ENCODE results near the gene HOMER2. TPM values are rescaled to one million over a fixed set of nuclear protein-coding genes. Genes with fewer than 3 reads are reported as not detected.

HOMER2 gene
- polyA plus RNA-seq, 1 donor: 33.7 TPM

DNA sequence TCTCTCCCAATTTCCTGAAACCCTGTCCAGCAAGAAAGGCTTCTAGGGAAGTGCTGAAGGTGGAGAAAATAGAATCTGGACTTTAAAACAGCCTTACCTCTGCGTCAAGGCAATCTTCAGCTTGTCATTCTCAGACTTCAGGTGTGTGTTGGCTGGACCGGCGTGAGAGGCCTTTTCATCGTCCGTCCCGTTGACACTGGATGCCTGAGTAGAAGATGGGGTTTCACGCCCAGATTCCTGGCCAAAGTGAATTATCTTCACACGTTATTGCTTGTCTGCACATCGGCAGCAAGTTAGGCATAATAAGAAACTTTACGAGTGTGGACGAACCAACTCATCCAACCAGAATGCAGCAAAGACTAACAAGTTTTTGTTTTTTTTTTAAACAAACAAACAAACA lies 93.6 kb downstream of the HOMER2 start:
- DNase-seq: no peak

DNA sequence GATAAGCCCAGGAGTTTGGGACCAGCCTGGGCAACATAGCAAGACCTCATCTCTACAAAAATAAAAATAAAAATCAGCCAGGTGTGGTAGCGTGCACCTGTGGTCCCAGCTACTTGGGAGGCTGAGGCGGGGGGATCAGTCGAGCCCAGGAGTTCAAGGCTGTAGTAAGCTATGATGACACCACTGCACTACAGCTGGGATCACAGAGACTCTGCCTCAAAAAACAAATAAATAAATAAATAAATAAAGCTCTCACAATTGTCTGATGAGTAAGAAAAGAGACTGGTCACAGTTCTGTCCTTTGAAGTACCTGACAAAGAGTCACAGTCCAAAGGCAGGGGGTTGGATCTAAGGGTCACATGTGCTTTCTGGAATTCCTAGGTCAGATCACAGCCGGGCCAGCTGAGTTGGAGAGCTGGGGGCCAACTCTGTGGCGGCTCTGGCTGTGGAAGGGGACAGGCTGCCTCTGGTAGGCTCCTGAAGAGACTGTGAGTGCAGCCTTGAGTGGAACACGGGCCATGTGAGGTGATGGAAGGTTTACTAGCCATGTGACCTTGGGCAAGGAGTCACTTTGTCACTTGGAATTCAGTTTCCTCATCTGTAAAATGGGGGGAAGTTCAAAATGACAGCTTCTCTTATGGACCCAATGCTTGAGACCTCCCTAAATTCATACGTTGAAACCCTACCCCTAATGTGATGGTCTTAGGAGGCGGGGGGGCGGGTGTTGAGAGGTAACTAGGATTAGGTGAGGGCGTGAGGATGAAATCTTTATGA lies 95.9 kb downstream of the HOMER2 start:
- DNase-seq: no peak

DNA sequence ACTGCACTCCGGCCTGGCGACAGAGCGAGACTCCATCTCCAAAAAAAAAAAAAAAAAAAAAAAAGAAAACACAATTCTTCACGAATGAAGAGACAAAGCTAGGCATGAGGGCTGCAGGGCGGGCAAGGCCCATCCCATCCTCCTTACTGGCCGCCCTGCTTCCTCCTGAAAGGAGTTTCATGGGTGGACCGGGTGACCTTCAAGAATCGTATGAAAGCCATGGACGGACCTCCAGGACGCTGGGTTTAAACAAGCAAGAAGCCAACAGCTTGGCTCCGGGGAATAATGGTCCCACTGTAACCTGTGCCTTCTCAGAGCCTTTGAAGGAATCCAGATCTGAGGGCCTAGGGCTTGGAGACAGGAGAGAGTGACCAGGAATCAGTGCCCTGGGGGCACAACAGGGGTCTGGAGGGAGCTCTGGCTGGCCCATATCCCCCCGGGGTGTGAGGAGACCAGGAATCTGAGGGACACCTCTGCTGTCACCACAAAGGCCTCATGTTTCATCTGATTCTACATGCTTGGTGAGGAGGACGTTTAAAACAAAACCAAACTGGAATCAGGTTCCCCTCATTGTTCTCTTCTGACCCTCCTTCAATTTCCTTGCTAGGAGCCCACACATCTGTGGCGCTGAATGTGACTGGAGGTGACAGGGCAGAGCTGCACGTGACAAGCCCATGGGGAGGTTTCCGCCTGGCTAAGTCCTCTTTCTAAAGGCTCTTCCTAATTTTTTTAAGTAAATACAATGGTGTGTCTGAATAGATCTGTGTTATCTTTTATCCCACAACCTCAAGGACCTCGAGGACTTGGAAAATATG lies 97.0 kb downstream of the HOMER2 start:
- no peak for DNase-seq

DNA sequence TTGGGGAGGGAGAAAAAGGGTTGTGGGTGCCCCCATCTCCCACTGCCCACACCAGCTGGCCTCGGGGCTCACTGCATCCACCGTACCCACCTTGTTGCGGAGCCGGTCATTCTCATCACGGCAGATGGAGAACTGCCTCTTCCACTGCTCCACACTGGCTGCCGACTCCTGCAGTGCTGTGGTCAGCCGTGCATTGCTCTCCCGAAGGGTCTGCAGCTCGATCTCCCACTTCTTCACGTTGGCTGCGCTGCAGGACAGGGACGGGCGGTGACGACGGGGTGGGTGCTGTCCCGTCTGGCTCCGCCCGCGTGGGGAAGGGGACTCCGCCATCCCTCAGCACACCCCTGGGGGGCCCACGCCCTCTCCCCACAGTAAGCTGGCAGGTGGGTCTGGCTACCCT lies 98.0 kb downstream of the HOMER2 start:
- no peak for DNase-seq

DNA sequence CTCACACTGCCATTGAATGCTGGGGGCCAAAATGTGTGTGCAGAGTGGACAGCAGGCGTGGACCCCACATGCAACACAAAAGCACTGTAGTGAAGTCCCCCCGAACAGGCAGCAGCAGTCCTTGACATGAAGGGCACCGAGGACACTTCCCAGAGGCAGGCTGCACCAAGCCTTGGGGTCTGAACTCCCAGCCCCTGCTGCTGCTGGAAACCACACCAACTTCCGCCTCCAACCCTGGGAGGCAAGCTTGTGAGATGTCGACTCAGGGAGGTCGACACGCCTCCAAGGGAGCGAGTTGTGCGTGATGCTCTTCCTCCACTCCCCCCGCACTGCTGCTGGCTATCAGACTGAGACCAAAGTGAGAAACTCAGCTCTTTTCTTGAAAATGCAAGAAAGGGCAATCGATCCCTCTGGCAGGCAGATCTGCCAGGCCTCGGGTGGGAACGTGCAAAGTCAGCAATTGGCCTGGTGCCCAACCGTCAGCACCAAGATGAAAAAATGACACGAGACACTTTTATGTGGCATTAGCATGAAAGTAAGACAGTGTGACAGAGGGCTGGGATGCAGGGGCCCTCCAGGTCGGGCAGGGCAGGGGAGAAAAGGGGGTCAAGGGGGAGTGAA lies 99.5 kb downstream of the HOMER2 start:
- no peak for DNase-seq

DNA sequence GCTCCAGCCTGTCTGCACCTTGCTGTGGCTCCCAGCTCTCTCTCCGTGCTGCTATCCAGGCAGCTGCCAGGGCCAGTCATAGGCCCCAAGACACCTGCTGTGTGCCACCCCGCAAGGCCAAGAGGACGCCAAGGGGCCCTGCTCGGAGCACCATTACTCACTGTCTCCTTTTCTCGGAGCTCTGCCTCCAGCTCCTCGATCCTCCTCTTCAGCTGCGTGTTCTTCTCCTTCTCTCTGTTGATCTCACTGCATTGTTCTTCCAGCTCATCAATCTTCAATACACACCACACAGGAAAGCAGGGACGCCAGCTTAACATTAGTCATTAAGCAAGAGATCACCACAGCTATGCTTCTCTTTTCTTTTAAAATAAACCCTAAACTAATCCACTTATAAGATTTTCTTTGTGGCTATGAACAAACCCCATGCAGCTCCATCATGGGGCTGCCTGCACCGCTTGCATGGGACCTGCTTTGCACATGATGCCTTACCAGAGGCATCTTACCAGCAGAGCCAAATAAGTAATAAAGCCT lies 100.5 kb downstream of the HOMER2 start:
- no peak for DNase-seq

DNA sequence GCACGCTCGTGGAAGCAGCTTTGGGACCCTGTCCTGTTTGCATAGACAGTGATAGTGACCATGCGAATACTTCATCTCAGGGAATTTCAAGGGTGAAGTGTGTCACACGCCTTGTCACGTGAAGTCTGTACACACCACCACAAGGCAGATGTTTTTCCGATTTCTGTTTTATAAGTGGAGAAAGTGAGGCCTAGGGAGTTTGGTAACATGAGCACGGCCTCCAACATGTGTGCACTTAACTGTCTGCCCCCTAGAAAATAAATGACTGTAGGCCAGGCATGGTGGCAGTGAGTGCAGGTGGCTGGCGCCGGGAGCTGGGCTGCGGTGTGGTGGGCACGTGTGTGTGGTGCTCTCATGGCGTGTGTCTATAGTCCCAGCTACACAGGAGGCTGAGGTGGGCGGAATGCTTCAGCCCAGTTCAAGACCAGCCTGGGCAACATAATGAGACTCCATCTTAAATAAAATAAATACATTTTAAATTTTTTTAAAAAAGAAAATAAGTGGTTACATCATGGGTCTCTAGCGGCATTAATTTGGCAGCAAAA lies 101.1 kb downstream of the HOMER2 start:
- DNase-seq: no peak

DNA sequence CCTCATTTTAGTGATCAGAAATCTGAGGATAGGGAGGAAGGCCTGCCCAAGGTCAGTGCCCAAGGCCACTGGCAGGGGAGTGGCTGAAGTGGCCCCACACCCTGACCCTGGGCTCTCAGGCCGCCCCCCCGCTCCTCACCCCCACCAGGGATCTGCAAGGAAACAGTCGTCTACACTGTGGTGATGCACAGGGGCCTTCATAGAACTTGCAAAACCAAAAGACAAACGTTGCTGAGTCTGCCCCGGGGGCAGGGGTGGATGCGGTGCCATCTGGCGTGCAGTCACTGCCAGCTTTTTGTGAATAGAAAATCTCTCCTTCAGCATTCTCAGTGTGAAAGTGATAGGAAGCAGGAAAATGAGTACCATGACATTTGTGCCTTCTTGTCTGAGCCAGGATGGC lies 101.8 kb downstream of the HOMER2 start:
- DNase-seq: no peak

DNA sequence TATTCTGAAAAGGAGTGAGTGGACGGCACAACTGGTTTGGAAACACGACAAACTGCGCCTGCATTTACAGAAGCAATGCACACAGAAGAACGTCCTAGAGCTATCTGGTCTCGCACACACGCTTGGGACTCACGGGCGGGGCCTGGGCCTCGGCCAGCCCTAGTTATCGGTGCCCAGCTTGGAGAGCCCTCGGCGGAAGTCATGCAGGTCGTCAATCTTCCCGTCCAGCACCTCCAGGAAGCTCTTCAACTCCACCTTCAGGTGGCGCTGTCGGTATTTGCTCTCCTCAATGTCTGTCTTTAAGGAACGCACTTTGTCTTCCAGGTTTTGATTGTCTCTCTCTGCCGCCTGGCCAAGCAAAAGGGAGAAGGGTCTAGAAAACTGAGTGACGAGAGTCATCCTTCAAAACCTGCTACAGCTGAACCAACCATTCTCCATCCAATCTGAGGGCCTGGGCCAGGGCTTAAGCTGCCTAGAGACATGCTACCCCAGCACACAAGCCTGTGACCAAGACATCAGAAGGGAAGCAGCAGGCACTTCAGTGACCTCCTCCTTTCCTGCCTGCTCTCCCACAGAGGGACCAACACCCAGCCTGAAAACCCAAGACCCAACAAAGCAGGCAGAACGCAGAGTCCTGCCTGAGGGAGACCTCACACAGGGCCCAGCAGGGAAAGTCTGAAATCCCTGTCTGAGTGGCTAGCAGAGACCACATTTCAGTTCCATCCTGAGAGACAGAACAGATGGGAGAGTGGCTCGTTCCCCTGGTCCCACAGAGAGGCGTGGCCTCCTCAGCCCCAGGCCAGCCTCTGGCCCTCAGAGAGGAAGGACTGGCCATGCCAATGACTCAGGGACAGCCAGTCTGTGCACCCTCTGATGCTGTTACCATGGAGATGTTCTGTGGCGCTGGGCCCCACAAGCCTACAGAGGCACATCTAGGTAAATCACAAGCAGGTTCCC lies 102.7 kb downstream of the HOMER2 start:
- DNase-seq: peak; percentile 85

DNA sequence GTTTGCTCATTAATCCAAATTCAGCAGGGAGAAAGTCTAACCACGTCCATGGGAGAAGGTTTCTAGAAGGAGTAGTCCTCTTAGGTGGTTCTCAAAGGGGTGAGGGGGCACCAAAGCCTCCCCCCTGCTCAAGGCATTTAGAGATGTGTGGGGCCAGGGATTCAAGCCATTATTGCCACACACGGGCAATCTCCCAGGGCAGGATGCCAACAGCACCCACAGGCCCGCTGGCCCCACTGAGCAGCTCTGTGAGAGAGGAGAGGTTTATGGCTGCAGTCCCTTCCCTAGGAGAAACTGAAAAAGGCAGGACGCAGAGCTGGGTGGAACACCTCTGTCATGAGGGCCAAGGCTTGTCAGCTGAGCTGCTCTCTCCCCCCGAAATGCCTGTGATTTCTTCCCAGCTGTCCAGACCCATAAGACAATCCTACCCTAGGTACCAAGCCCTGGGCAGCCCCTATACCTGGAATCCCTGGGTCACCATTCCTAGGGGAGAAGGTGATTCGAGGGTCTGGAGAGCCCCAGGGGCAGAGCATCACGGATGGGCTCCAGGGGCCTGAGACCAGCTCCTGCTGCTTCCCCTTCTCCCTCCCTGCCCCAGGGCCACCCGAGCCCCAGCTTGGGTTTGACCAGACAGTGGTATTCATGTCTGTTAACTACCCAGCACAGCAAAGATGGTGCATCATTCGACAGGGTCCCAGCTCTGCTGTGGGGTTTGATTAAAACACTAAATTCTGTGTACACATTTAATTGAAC lies 104.1 kb downstream of the HOMER2 start:
- no peak for DNase-seq

DNA sequence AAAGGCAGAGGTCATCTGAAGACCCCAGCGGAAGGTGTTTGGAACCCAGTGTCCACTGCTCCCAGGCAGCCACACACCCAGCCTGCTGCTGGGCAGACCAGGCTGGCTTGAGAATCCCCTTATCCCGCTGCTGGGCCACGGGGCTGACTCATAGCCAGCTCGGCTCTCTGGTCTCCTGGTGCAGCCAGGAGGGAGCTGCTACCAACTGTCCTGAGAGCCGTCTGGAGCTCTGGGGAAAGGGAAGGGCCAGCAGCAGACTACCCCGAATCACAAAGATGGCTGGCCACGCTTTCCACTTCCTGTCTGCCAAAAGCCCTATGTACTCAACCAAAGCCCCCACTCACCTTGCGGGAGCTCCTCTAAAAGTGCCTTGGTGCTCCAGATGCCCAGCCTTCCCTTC lies 104.8 kb downstream of the HOMER2 start:
- no peak for DNase-seq

DNA sequence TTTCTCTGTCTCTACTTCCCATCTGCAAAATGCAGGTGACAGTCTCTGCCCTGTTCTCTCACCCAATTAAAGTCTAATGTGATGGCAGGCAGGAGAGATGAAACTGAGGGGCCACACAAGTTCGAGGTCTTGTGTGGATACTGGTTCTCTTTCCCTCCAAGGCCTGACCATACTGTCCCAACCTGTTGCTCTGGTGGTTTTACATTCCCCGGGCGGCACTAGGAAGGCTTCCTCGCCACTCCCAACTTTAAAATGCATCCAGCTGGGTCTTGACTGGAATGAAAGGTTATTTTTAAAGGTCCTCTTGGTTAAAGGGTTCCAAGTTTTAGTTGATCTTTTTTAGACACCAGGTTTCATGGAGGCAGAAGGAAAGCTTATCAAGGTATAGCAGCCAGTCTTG lies 105.9 kb downstream of the HOMER2 start:
- DNase-seq: no peak

DNA sequence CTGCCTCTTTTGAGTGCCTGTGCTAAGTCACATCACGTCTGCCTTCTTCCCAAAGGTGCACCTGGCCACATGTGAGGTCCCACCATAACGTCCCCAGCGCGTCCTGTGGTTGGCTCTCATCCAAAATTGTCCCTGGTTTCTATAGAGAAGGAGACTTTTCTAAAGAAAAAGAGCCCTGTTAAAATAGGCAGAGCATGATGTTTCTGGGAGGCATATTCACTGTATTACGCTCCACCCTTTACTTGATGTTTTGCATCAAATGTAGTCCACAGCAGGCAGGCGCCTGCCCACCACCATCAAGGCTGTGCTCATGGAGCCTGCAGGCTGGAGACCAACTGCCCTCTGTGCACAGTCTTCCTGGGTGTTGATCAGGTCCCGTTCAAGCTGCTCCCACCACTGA lies 106.8 kb downstream of the HOMER2 start:
- no peak for DNase-seq

DNA sequence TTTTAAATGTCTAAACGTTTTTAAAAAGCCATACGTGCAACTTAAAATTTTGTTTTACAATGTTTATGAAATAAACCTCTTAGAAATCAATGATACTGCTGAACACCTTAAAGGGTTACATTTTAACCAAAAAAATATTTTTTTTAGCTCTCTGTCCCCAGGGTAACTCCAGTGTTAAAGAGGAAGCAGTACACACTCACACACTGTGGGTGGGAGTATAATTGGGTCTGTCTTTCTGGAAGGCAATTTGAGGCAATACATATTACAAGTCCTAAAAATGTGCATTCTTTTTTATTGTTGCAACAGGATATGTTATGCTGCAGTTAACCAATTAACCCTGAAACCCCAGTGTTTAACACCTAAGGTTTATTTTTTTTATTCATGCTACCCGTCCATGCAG lies 109.0 kb downstream of the HOMER2 start:
- no peak for DNase-seq

DNA sequence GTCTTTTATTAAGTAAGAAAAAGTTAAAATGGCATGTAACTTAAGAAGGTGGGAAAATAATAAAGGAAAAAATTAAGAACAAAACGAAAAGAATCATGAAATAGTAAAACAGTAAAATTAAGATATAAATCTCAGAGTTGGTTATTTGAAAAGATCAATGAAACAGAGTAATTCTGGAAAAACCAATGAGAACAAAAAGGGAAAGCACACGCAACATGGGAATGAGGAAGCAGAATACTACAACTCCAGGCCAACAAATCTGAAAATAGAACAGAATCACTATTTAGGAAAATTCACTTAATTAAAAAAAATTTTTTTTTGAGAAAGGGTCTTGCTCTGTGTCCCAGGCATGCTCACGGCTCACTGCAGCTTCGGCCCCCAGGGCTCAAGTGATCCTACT lies 112.4 kb downstream of the HOMER2 start:
- no peak for DNase-seq

DNA sequence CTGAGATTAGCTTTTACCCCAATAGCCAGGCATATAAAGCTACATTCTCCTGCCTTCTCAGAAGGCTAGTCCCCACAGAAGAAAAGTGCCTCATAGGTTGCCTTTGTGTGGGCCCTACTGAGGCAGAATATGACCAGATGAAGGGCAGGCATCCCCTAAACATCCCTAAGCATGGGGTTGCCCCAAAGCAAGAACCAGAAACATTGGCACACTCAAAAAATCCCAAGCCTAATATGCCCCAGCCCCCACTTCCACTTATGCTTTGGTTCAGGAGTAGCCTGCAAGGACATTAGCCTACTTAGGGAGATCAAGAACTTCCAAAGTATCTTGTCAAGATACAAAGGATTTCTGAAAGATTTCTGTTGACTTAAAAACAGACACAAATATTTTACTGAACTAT lies 113.4 kb downstream of the HOMER2 start:
- no peak for DNase-seq

DNA sequence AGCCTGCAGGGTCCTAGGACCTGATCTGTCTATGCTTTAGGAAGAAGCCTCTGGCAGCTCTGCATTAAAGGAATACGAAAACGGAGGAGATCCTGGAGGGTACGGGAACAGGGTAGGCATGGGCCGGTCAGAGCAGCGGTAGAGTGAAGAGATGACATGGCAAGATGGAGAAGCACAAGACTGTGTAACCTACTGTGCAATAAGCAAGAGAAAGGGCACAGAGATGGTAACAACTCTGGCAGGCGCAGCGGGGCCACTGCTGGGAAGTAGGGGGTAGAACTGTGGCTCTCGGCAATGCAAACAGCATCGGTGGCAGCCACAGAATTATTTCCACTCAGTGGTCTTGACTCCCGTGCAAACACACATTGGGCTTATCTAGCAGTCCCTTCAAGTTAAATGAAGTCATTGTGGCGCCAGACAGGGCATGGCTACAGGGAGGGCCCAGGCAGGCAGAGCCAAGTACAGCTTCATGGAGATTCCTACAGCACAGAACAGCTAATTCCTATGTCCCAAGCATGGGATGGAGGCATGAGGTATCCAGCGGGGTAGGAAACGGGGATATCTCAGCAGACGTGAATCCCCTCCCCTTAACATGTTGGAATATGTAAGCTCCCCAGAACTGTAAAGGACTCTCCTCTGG lies 114.3 kb downstream of the HOMER2 start:
- no peak for DNase-seq

DNA sequence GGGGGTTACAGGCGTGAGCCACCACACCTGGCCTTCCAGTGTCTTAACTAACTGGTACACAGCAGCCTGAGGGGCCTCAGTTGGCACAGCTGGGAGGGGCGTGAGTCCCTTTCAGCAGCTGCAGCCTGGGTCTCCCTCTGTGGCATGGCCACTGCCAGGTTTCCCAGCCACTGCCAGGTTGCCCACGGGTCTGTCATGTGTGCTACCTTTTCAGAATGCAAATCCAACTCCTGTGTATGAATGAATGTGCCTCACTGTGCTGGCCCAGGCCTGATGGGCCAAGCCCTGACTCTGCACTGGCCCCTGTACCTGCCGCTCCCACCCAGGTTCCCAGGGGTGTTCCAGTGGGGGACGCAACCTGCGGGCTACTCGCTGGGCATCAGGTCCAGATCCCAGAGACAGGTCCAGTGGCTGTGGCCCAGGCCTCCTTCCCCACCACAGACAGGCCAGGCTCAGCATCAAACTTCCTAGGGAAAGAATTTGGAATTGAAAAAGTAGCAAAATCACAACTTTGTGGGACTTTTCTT lies 117.1 kb downstream of the HOMER2 start:
- no peak for DNase-seq

DNA sequence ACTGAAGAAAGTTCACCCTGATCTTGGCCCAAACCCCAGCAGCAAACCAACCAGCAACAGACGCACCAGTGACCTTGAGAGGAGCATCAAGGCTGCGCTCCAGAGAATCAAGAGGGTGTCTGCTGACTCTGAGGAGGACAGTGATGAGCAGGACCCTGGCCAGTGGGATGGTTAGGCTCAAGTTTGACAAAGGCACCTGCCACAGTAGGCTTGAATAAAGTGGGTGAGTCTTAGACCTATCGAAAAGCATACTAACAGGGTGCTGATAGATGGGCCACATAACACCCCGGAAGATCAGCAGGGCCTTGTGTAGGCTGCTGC lies 119.2 kb downstream of the HOMER2 start:
- no peak for DNase-seq
